Mesendoderm (in vitro differentiated cells): ENCODE results near the gene C11orf65.

ENCODE experiments used
- DNase-seq: peaks from one replicate; pipeline ENCODE4 v3.0.0; 2013
- H2AK5ac ChIP-seq: 2 replicates; pipeline ENCODE4 v1.6.1; 2013; ENCODE audit warnings: low read length, inconsistent platforms
- H2BK120ac ChIP-seq: 2 replicates; pipeline ENCODE4 v1.6.1; 2013; ENCODE audit warnings: low read depth, mild to moderate bottlenecking, low read length, moderate library complexity, mixed read lengths
- H2BK15ac ChIP-seq: replicated peaks from 2 replicates; pipeline ENCODE4 v1.6.1; 2013; ENCODE audit warnings: low read depth, mild to moderate bottlenecking, moderate library complexity
- H2BK5ac ChIP-seq: 2 replicates; pipeline ENCODE4 v1.6.1; 2013; ENCODE audit warnings: low read length, inconsistent platforms
- H3K18ac ChIP-seq: 2 replicates; pipeline ENCODE4 v1.6.1; 2013; ENCODE audit warnings: mild to moderate bottlenecking, low read length, mixed read lengths
- H3K23ac ChIP-seq: one replicate; pipeline ENCODE4 v1.6.1; 2013; ENCODE audit warnings: low read length
- H3K27ac ChIP-seq: 2 replicates; pipeline ENCODE4 v1.5.1; 2013; ENCODE audit warnings: low read depth, mild to moderate bottlenecking, inconsistent platforms, low read length, moderate library complexity
- H3K27me3 ChIP-seq: 2 replicates; pipeline ENCODE4 v1.6.1; 2013; ENCODE audit warnings: low read length, control low read depth, mild to moderate bottlenecking, inconsistent platforms; ENCODE audit not compliant: insufficient read depth, poor library complexity
- H3K36me3 ChIP-seq: 2 replicates; pipeline ENCODE4 v1.6.1; 2013; ENCODE audit warnings: low read length, inconsistent platforms; ENCODE audit not compliant: control insufficient read depth, insufficient read depth
- H3K4ac ChIP-seq: one replicate; pipeline ENCODE4 v1.6.1; 2013; ENCODE audit warnings: low read depth, mild to moderate bottlenecking, low read length, moderate library complexity
- H3K4me1 ChIP-seq: 2 replicates; pipeline ENCODE4 v1.6.1; 2013; ENCODE audit warnings: low read depth, low read length, inconsistent platforms; ENCODE audit not compliant: control insufficient read depth
- H3K4me2 ChIP-seq: 2 replicates; pipeline ENCODE4 v1.6.1; 2013; ENCODE audit warnings: low read length
- H3K4me3 ChIP-seq: 2 replicates; pipeline ENCODE4 v1.5.1; 2013; ENCODE audit warnings: mild to moderate bottlenecking, low read length
- H3K56ac ChIP-seq: one replicate; pipeline ENCODE4 v1.6.1; 2013; ENCODE audit warnings: low read length
- H3K79me1 ChIP-seq: 2 replicates; pipeline ENCODE4 v1.6.1; 2013; ENCODE audit warnings: low read length, inconsistent platforms
- H3K79me2 ChIP-seq: 2 replicates; pipeline ENCODE4 v1.6.1; 2013; ENCODE audit warnings: mild to moderate bottlenecking, low read length; ENCODE audit not compliant: control insufficient read depth, insufficient read depth
- H3K9ac ChIP-seq: 2 replicates; pipeline ENCODE4 v1.6.1; 2013; ENCODE audit warnings: low read length, inconsistent platforms
- H4K5ac ChIP-seq: one replicate; pipeline ENCODE4 v1.6.1; 2013; ENCODE audit warnings: low read length
- H4K8ac ChIP-seq: one replicate; pipeline ENCODE4 v1.6.1; 2013; ENCODE audit warnings: low read depth, mild to moderate bottlenecking, control low read depth, low read length, moderate library complexity
- WGBS: extraction: QIAGEN DNeasy Blood & Tissue Kit; methylation state at CpG from one replicate; pipeline ENCODE4 v1.1.7; 2013; ENCODE audit warnings: low lambda C conversion rate, missing lambda C conversion rate; ENCODE audit not compliant: insufficient coverage; ENCODE audit errors: extremely low coverage; 5-methylcytosine and 5-hydroxymethylcytosine counted together

C11orf65 gene

DNA sequence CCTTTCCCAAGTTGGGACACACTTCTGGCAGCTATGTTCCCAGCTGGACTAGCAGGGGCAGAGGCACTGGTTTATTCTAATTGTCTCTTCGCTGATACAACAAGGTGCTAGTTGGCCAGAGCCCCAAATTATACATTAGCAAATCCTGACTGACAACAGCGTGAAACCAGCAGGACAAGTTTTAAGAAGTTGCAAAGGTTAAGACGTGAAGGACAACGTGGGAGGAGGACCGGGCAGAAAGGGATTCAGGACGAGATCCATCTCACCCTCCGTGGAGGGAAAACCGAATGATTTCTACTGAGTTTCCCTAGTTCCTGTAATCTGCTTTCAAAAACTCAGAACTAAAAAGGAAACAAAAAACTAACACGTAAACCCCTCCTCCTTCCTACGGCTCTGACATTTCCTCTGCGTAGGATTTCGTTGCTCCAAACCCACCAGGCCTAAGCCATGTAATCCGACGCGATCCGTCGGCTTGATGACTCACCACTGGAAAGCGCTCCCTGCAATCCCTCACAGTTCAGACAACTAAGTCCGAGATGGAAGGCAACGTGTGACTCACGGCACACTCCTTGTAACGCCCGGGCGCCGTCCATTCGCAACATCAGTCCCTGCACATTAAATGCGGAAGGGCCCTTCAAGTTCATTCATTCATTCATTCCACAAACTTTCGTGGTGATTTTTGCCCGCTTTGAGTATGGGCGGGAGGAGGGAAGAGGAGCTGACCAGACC is 30.2 kb upstream of the C11orf65 start:
- H3K4me1 ChIP-seq, result peaks cover 4% of the 10 kb centered on the region
- peak overlapping the region; percentile 84 for H3K9ac ChIP-seq
- peak; percentile 98 for DNase-seq
- no peaks in the 10 kb centered on the region for H3K36me3 ChIP-seq
- peak overlapping the region; percentile 83 for H3K4me2 ChIP-seq
- no peaks in the 10 kb centered on the region for H3K79me1 ChIP-seq
- H2AK5ac ChIP-seq, result no peak overlapping the region
- peak overlapping the region; percentile 92 for H3K56ac ChIP-seq
- H3K79me2 ChIP-seq, result no peaks in the 10 kb centered on the region
- no peak overlapping the region for H3K4ac ChIP-seq
- H3K18ac ChIP-seq, result peak overlapping the region; percentile 95
- no CpG with 5 or more reads among the region's 30 CpGs for whole genome bisulfite sequencing
- H3K27ac ChIP-seq, result peak overlapping the region; percentile 84
- H2BK15ac ChIP-seq, result no peak overlapping the region
- no peak overlapping the region for H3K23ac ChIP-seq
- no peak overlapping the region for H4K5ac ChIP-seq
- peak overlapping the region; percentile 35 for H2BK120ac ChIP-seq
- H4K8ac ChIP-seq, result peak overlapping the region; percentile 58
- H2BK5ac ChIP-seq, result peak overlapping the region; percentile 48
- H3K27me3 ChIP-seq, result no peaks in the 10 kb centered on the region
- H3K4me3 ChIP-seq, result peak overlapping the region; percentile 57

DNA sequence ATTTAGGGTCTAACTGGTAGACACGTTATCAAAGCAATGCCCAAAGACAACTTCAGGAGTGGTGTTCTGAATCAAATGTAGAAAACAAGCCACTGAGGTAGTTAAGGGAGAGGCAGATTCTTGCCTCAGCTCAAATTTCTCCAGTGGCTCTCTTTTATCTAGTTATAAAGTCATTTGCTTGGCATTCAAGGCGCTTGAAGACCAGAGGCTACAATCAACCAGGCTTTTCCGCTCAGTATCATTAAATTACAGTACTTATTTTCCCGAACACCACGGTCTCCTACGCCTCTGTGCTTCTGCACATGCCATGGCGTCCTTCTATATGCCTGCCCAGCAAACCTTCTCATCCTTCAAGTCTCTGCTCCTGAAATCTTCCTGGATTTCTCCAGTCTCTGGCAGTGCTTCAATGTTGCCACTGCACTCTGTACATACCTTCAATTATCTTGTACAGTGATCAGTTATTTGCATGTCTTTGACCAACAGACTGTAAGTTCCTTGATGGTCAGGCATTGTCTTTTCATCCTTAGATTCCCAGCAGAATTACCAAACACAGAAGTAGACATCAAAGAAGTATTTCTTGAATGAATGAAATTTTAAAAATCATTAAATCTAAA is 29.4 kb upstream of the C11orf65 start:
- Histone ChIP-seq H3K4me2 (peak overlapping the region; percentile 8), H2BK15ac (no peak overlapping the region), H3K4ac (no peak overlapping the region), H3K79me1 (no peaks in the 10 kb centered on the region), H3K36me3 (no peaks in the 10 kb centered on the region), H4K8ac (no peak overlapping the region), H4K5ac (no peak overlapping the region), H2BK5ac (no peak overlapping the region), H3K4me1 (peaks cover 4% of the 10 kb centered on the region), H2AK5ac (no peak overlapping the region), H3K9ac (peak overlapping the region; percentile 28), H3K18ac (no peak overlapping the region), H3K56ac (peak overlapping the region; percentile 6), H2BK120ac (no peak overlapping the region), H3K23ac (peak overlapping the region; percentile 56), H3K79me2 (no peaks in the 10 kb centered on the region), H3K4me3 (no peak overlapping the region), H3K27ac (no peak overlapping the region), H3K27me3 (no peaks in the 10 kb centered on the region)
- peak; percentile 7 for DNase-seq
- no CpG with 5 or more reads among the region's 7 CpGs for WGBS

DNA sequence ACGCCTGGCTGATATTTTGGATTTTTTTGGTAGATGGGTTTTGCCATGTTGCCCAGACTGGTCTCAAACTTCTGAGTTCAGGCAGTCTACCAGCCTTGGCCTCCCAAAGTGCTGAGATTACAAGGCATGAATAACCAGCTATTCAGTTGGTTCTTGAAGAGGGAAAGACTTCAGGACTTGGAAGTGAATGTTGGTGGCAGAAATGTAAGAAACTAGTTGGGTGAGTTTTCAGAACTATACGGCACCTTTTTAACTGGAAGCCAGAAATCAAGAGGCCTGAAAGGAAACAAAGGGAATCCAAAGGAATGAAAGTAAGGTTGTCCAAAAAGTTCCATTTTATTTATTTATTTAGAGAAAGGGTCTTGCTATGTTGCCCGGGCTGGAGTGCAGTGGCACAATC is 28.0 kb upstream of the C11orf65 start:
- Histone ChIP-seq H4K5ac (no peak overlapping the region), H4K8ac (no peak overlapping the region)

DNA sequence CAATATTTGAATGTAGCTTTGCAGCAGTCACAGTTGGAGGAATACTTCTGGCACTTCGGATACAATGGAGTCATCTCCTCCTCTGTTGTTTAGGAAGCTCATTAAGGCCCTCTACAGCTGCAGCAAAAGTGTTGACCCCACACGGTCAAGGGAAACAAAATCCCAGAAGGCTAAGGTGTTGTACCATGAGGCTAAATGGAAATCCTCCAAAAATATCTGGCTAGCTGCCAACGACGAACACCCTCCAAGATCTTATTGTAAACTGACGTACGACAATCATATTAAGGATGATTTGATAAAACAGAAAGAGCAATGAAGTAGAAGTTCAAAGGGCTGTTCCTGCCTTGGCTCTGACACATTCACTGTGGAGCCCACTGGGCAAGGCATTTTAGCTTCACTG is 26.9 kb upstream of the C11orf65 start:
- no peak overlapping the region for H2BK120ac ChIP-seq
- H3K4ac ChIP-seq, result no peak overlapping the region
- H3K27ac ChIP-seq, result no peak overlapping the region
- no peak overlapping the region for H3K56ac ChIP-seq
- H3K4me1 ChIP-seq, result peaks cover 4% of the 10 kb centered on the region
- no peak overlapping the region for H3K18ac ChIP-seq
- no peak overlapping the region for H4K5ac ChIP-seq
- no CpG with 5 or more reads among the region's 6 CpGs for WGBS
- H2BK5ac ChIP-seq, result no peak overlapping the region
- H3K9ac ChIP-seq, result no peak overlapping the region
- H3K4me3 ChIP-seq, result no peak overlapping the region
- H3K4me2 ChIP-seq, result no peak overlapping the region
- no peak overlapping the region for H3K23ac ChIP-seq
- DNase-seq, result no peak
- H3K79me2 ChIP-seq, result no peaks in the 10 kb centered on the region
- no peak overlapping the region for H2AK5ac ChIP-seq
- no peaks in the 10 kb centered on the region for H3K27me3 ChIP-seq
- no peaks in the 10 kb centered on the region for H3K79me1 ChIP-seq
- no peak overlapping the region for H2BK15ac ChIP-seq
- H3K36me3 ChIP-seq, result no peaks in the 10 kb centered on the region
- no peak overlapping the region for H4K8ac ChIP-seq

More for the DNA sequence above, 28.0 kb upstream of the C11orf65 start:
- H2BK120ac ChIP-seq, result no peak overlapping the region
- H3K4me1 ChIP-seq, result peaks cover 4% of the 10 kb centered on the region
- H3K27ac ChIP-seq, result no peak overlapping the region
- H3K9ac ChIP-seq, result no peak overlapping the region
- no peak overlapping the region for H3K18ac ChIP-seq
- H3K4me2 ChIP-seq, result no peak overlapping the region
- H3K4me3 ChIP-seq, result no peak overlapping the region
- H3K79me1 ChIP-seq, result no peaks in the 10 kb centered on the region
- no peak overlapping the region for H2BK15ac ChIP-seq
- no peak overlapping the region for H3K23ac ChIP-seq
- no peak overlapping the region for H2BK5ac ChIP-seq
- WGBS, result no CpG with 5 or more reads among the region's 3 CpGs
- no peaks in the 10 kb centered on the region for H3K79me2 ChIP-seq
- no peak for DNase-seq
- no peak overlapping the region for H3K56ac ChIP-seq
- no peaks in the 10 kb centered on the region for H3K27me3 ChIP-seq
- H3K4ac ChIP-seq, result no peak overlapping the region
- no peaks in the 10 kb centered on the region for H3K36me3 ChIP-seq
- H2AK5ac ChIP-seq, result no peak overlapping the region

DNA sequence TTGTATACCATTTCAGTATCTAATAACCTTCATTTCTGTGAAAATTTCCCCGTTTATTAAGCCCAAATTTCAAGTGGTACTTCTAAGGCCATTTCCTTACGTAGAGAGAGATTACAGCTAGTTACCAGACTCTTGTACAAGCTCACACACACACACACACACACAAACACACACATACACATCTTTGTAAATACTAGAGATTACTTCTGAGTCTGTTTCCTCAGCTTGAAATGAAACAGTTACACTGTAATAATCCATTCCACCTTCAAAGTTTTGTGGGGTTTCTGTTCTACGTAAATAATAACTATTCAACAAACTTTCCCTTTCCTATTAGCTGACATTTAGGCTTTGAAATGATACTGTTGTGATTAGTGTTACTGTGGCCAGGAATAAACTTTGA is 24.6 kb upstream of the C11orf65 start:
- H3K27ac ChIP-seq, result no peak overlapping the region

More for the DNA sequence above, 24.6 kb upstream of the C11orf65 start:
- H2BK15ac ChIP-seq, result no peak overlapping the region
- no peak overlapping the region for H3K18ac ChIP-seq
- H3K27me3 ChIP-seq, result no peaks in the 10 kb centered on the region
- no peak for DNase-seq
- H3K4me2 ChIP-seq, result no peak overlapping the region
- no peak overlapping the region for H4K5ac ChIP-seq
- H3K4ac ChIP-seq, result no peak overlapping the region
- no peak overlapping the region for H3K23ac ChIP-seq
- no peak overlapping the region for H2AK5ac ChIP-seq
- H3K36me3 ChIP-seq, result no peaks in the 10 kb centered on the region
- no peak overlapping the region for H3K9ac ChIP-seq
- H3K56ac ChIP-seq, result no peak overlapping the region
- H3K4me1 ChIP-seq, result peaks cover 3% of the 10 kb centered on the region
- no CpG with 5 or more reads among the region's 3 CpGs for WGBS
- no peaks in the 10 kb centered on the region for H3K79me2 ChIP-seq
- no peak overlapping the region for H2BK120ac ChIP-seq
- H4K8ac ChIP-seq, result no peak overlapping the region
- H2BK5ac ChIP-seq, result no peak overlapping the region
- no peak overlapping the region for H3K4me3 ChIP-seq
- H3K79me1 ChIP-seq, result no peaks in the 10 kb centered on the region
